HG02759 (cell line): ENCODE measurements around the gene IL10RA.

ENCODE experiments used
- ATAC-seq: cut with Tn5 transposase; IDR thresholded peaks from one replicate; pipeline ENCODE4 v1.9.1; 2021; ENCODE audit warnings: mild to moderate bottlenecking, moderate library complexity; ENCODE audit not compliant: unreplicated experiment

The IL10RA gene

GRCh38 chr11:118005224-118006152 lies 19.3 kb downstream of the IL10RA start:
- ATAC-seq, result no peak

- no peak for ATAC-seq
These were observed 19.9 kb downstream of the IL10RA start for GRCh38 chr11:118006153-118006534.

GRCh38 chr11:118007040-118007439 lies 20.8 kb downstream of the IL10RA start:
- no peak for ATAC-seq

- peak; percentile 46 for ATAC-seq
These were observed 21.5 kb downstream of the IL10RA start for GRCh38 chr11:118007563-118008270.

- ATAC-seq, result no peak
These were observed 22.2 kb downstream of the IL10RA start for GRCh38 chr11:118008271-118008911.

- ATAC-seq, result no peak
These were observed 23.9 kb downstream of the IL10RA start for GRCh38 chr11:118009864-118010737.

- peak; percentile 75 for ATAC-seq
These were observed 24.7 kb downstream of the IL10RA start for GRCh38 chr11:118010738-118011461.

GRCh38 chr11:118012083-118012669 lies 26.0 kb downstream of the IL10RA start:
- no peak for ATAC-seq

GRCh38 chr11:118014022-118014421 lies 27.8 kb downstream of the IL10RA start:
- ATAC-seq, result no peak

GRCh38 chr11:118015385-118015841 lies 29.2 kb downstream of the IL10RA start:
- ATAC-seq, result no peak

GRCh38 chr11:118016104-118016503 lies 29.9 kb downstream of the IL10RA start:
- no peak for ATAC-seq

GRCh38 chr11:118017111-118017510 lies 30.9 kb downstream of the IL10RA start:
- ATAC-seq, result no peak

GRCh38 chr11:118017631-118018315 lies 31.6 kb downstream of the IL10RA start:
- ATAC-seq, result no peak

- ATAC-seq, result no peak
These were observed 32.2 kb downstream of the IL10RA start for GRCh38 chr11:118018401-118018800.

GRCh38 chr11:118021146-118021545 lies 35.0 kb downstream of the IL10RA start:
- no peak for ATAC-seq

- ATAC-seq, result no peak
These were observed 41.5 kb downstream of the IL10RA start for GRCh38 chr11:118027694-118028093.

GRCh38 chr11:118028626-118029025 lies 42.4 kb downstream of the IL10RA start:
- ATAC-seq, result no peak

- ATAC-seq, result no peak
These were observed 47.2 kb downstream of the IL10RA start for GRCh38 chr11:118033443-118033842.

- ATAC-seq, result no peak
These were observed 55.9 kb downstream of the IL10RA start for GRCh38 chr11:118042141-118042540.
